IPS-15b (cell line): Measurements from ENCODE around the gene POLN.
"Not testable (repeated sequence)": the region's sequence is repeated elsewhere in the genome, so short reads cannot be mapped to it uniquely, and the experiment has no call there.

ENCODE experiments used
- H3K27me3 ChIP-seq: one replicate; pipeline ENCODE4 v1.6.1; 2013; ENCODE audit warnings: low read length; ENCODE audit not compliant: control insufficient read depth, insufficient read depth
- H3K36me3 ChIP-seq: one replicate; pipeline ENCODE4 v1.6.1; 2013; ENCODE audit warnings: low read length; ENCODE audit not compliant: control insufficient read depth, insufficient read depth
- H3K4me1 ChIP-seq: one replicate; pipeline ENCODE4 v1.6.1; 2013; ENCODE audit warnings: mild to moderate bottlenecking, low read length; ENCODE audit not compliant: control insufficient read depth, insufficient read depth
- H3K4me3 ChIP-seq: one replicate; pipeline ENCODE4 v1.5.1; 2013; ENCODE audit warnings: low read depth, low read length
- H3K9ac ChIP-seq: one replicate; pipeline ENCODE4 v1.6.1; 2013; ENCODE audit warnings: low read depth, mild to moderate bottlenecking, low read length
- H3K9me3 ChIP-seq: one replicate; pipeline ENCODE4 v1.6.1; 2013; ENCODE audit warnings: mild to moderate bottlenecking, low read length; ENCODE audit not compliant: control insufficient read depth, insufficient read depth

POLN gene

DNA sequence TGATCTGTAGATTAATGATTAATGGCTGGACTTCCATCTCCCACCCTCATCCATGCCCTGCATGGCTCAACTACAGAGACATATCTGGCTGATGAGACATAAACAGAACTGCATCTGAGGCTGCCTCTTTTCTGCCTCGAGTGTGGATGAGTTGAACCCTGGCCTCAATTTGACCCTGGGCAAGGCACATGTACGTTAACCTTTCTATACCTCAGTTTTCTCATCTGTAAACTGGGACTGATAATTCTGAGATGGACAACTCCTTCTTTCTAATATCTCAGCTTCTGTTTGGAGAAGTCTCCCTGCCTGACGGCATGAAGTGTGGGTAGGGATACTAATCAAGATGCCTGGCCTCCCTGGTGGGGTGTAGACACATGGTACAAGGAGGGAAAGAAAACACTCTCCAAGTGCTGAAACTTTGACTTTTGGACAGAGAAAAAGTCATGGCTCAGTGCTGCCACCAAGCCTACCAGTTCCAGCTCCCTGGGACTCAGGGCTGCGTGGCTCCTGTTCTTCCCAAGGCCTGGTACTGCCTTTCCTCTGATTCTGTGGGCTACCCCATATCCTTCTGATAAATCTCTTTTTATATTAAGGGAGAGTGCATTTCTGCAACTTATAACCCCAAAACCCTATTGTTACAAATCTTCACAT lies 64.4 kb downstream of the POLN start:
- Histone ChIP-seq H3K9me3 (no peaks in the 10 kb centered on the region), H3K4me1 (no peaks in the 10 kb centered on the region), H3K9ac (no peak overlapping the region), H3K4me3 (no peak overlapping the region), H3K36me3 (no peaks in the 10 kb centered on the region), H3K27me3 (no peaks in the 10 kb centered on the region)

DNA sequence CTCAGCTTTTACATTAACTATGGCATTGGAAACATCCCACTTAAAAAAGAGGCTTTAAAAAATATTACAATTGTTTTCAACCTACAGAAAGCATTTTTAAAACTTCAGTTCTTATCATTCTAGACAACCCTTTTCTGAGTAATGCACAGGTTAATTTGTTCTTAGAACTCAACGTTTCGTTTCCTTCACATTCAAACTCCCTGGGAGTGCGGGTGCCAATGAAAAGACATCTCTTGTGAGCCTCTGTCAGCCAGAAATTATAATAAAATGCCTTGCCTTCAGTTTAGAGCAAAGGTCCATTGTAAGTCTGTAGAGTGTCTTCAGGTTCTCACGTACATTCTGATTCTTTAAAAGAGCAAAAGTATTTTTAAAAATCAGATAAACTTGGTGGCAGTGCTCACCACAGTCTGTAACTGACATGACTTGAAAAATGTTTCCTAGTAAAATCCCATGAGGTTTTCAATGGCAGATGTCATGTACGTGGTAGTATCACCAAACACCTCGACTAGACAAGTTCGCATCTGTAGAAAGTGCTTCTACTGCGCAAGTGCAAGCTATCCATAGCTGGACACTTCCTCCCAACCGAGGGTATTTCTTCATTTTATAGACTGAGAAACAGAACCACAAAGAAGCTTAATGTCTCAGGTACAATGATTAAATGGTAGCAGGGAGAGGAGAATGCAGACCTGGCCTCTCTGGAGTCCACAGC lies 65.8 kb downstream of the POLN start:
- Histone ChIP-seq H3K27me3 (no peaks in the 10 kb centered on the region), H3K9ac (no peak overlapping the region), H3K4me3 (no peak overlapping the region), H3K4me1 (no peaks in the 10 kb centered on the region), H3K9me3 (no peaks in the 10 kb centered on the region), H3K36me3 (no peaks in the 10 kb centered on the region)

DNA sequence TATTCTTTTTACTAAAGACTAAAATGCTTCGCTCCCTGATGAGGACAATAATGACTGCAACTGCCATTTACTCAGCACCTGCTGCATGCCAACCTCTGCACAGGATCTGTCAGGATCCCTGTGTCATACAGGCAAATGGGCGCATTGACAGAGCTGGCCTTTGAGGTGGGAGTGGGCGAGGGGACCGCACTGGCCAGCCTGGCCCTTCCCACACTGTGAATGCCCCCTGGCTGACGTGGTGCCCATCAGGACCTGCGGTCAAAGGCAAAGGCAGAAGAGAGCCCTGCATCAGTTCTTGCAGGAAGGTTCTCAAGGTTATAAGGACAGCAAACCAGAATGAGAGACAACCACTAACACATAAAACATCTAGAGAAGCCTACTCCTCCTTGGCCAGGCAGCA lies 67.9 kb downstream of the POLN start:
- no peaks in the 10 kb centered on the region for H3K9me3 ChIP-seq
- H3K4me1 ChIP-seq, result no peaks in the 10 kb centered on the region
- H3K36me3 ChIP-seq, result no peaks in the 10 kb centered on the region
- no peaks in the 10 kb centered on the region for H3K27me3 ChIP-seq
- H3K4me3 ChIP-seq, result no peak overlapping the region
- no peak overlapping the region for H3K9ac ChIP-seq

DNA sequence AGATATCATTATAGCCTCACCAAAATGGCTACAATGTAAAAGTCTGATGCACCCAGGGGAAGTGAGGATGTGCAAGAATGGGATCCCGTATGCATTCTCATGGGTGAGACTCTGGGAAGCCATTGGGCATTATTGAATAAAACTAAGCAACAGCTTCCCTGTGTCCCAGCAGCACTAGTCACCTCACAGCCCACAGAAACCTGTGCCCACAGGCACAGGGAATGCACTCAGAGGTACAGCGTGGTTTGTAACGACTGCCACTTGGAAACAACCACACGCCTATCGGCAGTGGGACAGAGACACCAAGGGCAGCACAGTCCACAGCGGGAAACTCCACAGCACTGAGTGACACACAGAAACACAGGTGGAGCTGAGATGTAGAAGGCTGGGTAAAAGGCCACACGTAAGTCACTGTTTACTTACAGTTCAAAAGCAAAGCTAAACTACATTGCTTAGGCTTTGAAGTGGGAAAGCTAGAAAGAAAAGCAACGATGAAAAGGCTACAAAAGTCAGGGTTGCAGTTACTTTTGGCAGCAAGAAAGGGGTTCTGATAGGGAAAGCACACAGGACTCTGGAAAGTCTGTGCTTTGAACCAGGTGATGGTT lies 69.2 kb downstream of the POLN start:
- Histone ChIP-seq H3K4me3 (no peak overlapping the region), H3K27me3 (no peaks in the 10 kb centered on the region), H3K9ac (no peak overlapping the region), H3K4me1 (no peaks in the 10 kb centered on the region), H3K36me3 (no peaks in the 10 kb centered on the region), H3K9me3 (no peaks in the 10 kb centered on the region)

DNA sequence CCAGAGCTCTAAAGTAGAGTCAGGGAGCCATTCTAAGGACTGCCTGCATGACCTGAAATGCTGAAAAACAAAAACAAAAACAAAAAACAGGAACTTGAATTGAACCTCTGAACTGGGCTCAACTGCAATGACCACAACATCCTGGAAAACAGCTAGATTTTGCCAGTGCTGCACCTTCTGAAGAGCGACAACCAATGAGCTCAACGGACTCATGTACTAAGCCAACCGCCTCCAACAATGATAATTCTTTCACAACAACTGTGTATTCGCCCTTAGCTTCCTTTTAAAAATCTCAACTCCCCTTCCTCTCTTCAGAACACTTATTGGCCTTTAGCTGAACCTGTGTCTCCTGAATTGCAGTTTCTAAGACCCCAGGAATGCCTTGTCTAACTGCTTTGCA lies 69.8 kb downstream of the POLN start:
- no peaks in the 10 kb centered on the region for H3K4me1 ChIP-seq
- H3K27me3 ChIP-seq, result no peaks in the 10 kb centered on the region
- H3K9ac ChIP-seq, result no peak overlapping the region
- no peaks in the 10 kb centered on the region for H3K36me3 ChIP-seq
- H3K9me3 ChIP-seq, result no peaks in the 10 kb centered on the region
- no peak overlapping the region for H3K4me3 ChIP-seq

DNA sequence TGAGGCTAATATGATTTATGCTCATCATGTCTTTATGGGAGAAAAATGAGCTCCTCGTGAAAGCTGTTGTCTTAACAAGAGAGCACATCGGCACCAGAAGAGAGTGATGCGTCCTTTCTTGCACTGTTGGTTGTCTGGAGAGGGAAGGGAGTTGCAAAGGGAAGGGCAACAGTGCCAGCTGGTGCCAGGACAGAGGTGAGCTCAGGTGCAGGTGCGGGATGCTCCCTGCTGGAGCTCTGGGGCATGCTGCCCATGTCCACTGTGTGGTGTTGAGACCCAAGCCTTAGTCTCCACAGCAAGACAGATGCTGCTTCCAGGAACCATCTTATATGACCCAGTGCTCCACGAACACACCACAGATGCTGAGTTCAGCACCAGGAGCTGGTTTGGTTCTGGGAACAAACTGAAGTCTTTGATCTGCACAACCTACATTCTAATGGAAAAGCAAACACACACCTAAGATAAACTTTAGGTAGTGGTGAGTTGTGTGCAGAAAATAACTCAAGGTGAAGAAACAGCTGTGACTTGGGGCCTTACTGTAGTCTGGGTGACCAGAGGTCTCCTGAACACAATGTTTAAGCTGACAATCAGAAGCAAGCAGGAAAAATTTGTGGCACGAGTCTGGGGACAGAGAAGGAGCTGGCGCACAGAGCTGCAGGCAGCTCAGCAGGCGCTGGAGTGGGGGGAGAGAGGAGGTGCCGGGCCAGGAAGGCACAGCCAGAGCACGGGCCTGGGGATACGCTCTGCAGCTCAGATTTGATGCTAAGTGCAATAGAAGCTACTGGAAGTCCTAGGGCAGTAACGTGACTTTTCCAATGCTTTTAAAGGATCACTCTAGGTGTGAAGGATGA lies 73.2 kb downstream of the POLN start:
- H3K9ac ChIP-seq, result no peak overlapping the region
- no peaks in the 10 kb centered on the region for H3K27me3 ChIP-seq
- H3K9me3 ChIP-seq, result no peaks in the 10 kb centered on the region
- H3K4me1 ChIP-seq, result no peaks in the 10 kb centered on the region
- no peaks in the 10 kb centered on the region for H3K36me3 ChIP-seq
- no peak overlapping the region for H3K4me3 ChIP-seq

DNA sequence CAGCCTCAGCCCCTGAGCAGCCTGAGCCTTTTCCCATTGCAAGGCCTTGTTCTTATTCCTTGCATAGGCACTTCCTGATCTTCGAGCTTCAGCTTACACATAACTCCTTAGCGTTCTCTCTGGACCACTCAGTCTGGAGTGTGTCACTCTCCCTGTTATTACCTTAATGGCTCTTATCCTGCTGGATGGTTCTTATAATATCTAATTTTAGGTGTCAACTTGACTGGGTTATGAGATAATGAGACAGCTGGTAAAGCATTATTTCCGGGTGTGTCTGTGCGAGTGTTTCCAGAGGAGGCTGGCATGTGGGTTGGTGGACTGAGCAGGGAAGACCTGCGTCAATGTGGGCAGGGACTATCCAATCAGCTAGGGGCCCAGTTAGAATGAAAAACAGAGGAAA lies 75.7 kb downstream of the POLN start:
- no peaks in the 10 kb centered on the region for H3K27me3 ChIP-seq
- no peaks in the 10 kb centered on the region for H3K4me1 ChIP-seq
- H3K4me3 ChIP-seq, result no peak overlapping the region
- H3K9ac ChIP-seq, result no peak overlapping the region
- H3K9me3 ChIP-seq, result no peaks in the 10 kb centered on the region
- H3K36me3 ChIP-seq, result no peaks in the 10 kb centered on the region

DNA sequence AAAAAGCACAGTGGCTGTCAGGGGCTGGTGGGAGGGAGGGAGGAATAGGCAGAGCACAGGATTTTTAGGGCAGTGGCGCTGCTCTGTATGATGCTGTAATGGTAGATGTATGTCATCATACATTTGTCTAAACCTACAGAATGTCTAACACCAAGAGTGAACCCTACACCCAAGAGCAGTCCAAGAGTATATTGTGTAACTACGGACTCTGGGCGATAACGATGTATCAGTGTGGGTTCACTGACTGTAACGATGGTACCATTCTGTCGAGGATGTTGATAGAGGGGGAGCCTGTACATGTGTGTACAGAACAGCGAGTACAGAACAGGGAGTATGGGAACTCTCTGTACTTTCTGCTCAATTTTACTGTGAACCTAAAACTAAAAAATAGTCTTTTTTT lies 76.5 kb downstream of the POLN start:
- Histone ChIP-seq H3K36me3 (no peaks in the 10 kb centered on the region), H3K9ac (no peak overlapping the region), H3K27me3 (no peaks in the 10 kb centered on the region), H3K9me3 (no peaks in the 10 kb centered on the region), H3K4me3 (no peak overlapping the region), H3K4me1 (no peaks in the 10 kb centered on the region)

DNA sequence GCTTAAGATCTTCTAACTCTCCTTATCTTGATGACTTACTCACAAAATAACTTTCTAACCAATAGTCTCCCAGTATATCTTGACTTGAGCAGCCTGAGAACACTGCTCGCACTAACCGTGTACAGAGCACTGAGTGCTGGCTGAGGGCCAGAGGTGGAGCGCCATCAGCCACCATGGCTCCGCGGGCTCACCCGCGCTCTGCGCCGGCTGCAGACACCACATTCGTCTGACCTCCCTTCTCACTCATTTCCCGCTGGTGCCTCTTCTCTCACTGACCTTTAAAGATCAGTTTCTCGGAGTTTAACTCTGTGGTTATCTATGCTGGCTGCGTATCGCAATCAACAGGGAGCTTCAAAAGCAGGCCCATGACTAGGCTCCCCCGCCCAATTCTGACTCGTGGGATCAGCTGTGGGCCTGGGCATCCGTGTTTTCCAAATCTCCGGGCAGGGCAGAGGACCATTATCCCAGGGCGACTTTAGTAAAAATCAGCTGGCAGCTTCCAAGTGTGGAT lies 78.6 kb downstream of the POLN start:
- Histone ChIP-seq H3K9me3 (no peaks in the 10 kb centered on the region), H3K4me1 (no peaks in the 10 kb centered on the region), H3K4me3 (no peak overlapping the region), H3K36me3 (no peaks in the 10 kb centered on the region), H3K9ac (no peak overlapping the region), H3K27me3 (no peaks in the 10 kb centered on the region)

DNA sequence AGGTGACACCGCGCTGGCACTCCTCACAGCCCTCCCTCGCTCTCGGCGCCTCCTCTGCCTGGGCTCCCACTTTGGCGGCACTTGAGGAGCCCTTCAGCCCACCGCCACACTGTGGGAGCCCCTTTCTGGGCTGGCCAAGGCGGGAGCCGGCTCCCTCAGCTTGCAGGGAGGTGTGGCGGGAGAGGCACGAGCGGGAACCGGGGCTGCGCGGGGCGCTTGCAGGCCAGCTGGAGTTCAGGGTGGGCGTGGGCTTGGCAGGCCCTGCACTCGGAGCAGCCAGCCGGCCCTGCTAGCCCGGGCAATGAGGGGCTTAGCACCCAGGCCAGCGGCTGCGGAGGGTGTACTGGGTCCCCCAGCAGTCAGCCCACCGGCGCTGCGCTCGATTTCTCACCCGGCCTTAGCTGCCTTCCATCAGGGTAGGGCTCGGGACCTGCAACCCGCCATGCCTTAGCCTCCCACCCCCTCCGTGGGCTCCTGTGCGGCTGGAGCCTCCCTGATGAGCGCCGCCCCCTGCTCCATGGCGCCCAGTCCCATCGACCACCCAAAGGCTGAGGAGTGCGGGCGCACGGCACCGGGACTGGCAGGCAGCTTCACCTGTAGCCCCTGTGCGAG lies 80.7 kb downstream of the POLN start:
- not testable (repeated sequence) for H3K4me1 ChIP-seq, H3K27me3 ChIP-seq, H3K36me3 ChIP-seq, H3K9ac ChIP-seq, H3K9me3 ChIP-seq, H3K4me3 ChIP-seq

DNA sequence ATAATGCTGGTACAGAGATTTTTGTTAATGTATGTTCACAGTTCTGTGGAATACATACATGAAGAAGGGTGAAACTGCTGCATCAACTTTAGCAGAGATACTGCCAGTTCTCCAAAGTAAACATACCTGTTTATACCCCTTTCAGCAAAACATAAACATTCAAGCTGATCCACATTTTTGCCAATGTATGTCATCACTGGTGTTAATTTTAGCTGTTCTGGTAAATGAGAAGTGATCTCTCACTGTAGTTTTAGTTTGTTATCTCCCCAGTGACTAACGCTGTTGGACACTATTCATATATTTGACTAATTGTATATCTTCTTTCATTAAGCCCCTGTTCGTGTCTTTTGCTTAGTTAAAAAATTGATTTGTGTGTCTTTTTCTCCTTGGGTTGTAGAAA lies 82.0 kb downstream of the POLN start:
- Histone ChIP-seq H3K9me3 (no peaks in the 10 kb centered on the region), H3K4me1 (no peaks in the 10 kb centered on the region), H3K36me3 (no peaks in the 10 kb centered on the region), H3K27me3 (no peaks in the 10 kb centered on the region), H3K4me3 (no peak overlapping the region), H3K9ac (no peak overlapping the region)
